ENCODE data around the gene KRT31.
"Not testable (repeated sequence)": the region's sequence is repeated elsewhere in the genome, so short reads cannot be mapped to it uniquely, and the experiment has no call there.

Gene KRT31

GRCh38 chr17:41396996-41397660, at the start of gene KRT31:
Gene KRT31, minus strand, starts transcription at chr17:41397608. Its CDS starts 69 bp downstream, at chr17:41397539.
- in situ Hi-C loops (cut with MboI; ENCODE audit: low sequenced_read_pairs), result no loop called here

DNA sequence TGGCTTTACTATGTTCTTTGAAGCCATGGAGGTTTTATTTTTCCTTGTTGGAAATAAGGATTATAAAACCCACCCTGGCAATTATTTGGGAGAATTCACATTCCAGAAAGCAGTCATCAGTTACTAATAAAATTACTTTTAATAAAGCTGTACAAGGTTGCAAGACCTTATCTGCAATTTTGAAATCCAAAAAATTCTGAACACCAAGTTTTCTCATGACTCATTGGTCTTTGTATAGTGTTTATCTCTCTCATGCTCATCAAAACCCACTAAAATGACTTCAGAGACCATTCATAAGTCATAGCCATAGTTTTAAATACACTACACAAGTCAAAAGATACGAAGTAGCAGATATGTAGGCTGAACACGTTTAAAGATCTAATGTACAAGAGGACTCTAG, 49.4 kb upstream of the KRT31 start:
- in situ Hi-C loops (cut with MboI; ENCODE audit: low sequenced_read_pairs), result no loop called here

GRCh38 chr17:41444640-41445039, 47.2 kb upstream of the KRT31 start:
- in situ Hi-C loops (cut with MboI; ENCODE audit: low sequenced_read_pairs), result no loop called here

GRCh38 chr17:41444186-41444585, 46.8 kb upstream of the KRT31 start:
- in situ Hi-C loops (cut with MboI; ENCODE audit: low sequenced_read_pairs), result no loop called here

GRCh38 chr17:41442739-41443138, 45.3 kb upstream of the KRT31 start:
- in situ Hi-C loops (cut with MboI; ENCODE audit: low sequenced_read_pairs), result no loop called here

- in situ Hi-C loops (cut with MboI; ENCODE audit: low sequenced_read_pairs), result no loop called here
Observed at GRCh38 chr17:41440531-41441033, 43.2 kb upstream of the KRT31 start, which contains the start of gene KRT38. Gene KRT38, minus strand, starts transcription at chr17:41440983. Its CDS starts 62 bp downstream, at chr17:41440921.

DNA sequence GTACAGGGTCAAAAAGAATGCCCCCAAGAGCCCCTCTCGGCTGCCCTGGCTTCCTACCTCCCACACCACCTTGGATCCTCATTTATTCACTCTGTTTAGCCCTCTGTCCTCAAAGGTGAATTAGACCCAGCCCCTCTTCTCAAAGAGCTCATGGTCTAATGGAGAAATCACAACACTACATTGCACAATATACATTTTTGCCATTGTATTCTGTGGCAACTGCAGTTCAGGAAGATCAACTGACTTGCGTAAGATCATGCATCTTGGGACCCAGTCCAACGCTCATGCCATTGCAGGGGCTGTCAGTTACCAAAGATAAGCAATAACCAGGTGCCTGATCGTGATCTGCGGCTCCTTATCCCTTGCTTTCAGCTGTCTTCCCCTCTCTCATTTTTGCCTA, 42.0 kb upstream of the KRT31 start:
- in situ Hi-C loops (cut with MboI; ENCODE audit: low sequenced_read_pairs), result no loop called here

DNA sequence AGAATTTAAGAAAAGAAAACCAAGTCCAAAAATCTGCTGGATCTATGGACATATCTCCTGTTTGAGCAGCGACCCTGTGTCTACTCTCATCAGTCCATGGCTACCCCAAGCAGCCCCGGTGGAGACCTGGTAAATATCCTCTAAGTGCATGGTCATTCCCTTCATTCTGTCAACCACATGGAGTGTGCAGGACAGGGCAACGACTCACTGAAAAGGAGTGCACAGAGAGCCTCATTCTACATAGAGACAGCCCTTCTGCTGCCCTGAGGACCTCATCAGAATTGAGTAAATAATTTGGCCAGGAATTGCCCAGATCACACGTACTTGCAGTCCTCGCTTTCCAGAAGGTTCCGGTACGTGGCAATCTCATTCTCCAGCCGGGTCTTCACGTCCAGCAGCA, 40.4 kb upstream of the KRT31 start:
- in situ Hi-C loops (cut with MboI; ENCODE audit: low sequenced_read_pairs), result no loop called here

DNA sequence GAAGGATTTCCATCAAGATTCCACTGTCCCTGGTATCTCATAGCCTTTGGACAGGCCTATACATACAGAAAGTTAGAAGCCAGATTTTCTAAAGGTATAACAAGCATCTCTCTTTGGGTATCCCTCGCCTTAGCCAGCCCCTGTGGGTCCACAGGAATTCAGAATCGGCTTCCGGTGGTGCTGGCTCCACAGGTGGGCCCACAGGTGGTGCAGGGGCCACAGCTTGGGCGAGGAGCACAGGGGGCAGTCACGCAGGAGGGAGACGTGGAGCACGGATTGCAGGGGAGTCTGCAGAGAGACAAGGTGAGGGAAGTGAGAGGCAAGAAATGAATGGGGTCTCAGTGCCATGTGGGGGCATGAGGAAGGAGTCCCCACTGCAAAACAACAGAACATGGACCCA, 39.8 kb upstream of the KRT31 start:
- in situ Hi-C loops (cut with MboI; ENCODE audit: low sequenced_read_pairs), result no loop called here

DNA sequence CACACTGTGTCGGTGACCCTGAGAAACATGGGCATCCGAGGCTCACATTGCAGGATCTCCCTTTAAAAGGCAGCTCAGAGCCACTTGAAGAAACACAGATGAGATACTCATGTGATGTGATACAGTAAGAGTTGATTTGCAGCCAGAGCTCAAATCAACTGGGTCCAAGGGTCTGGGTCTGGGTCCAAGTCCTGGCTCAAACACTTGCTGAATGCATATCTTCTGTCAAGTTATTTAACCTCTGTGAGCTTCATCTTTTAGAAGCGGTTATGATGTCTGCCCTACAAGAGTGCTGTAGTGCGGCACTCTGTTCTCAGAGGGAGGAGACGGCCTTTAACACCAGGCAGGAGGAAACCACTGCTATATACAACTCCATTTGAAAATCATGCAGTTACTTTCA, 37.0 kb upstream of the KRT31 start:
- in situ Hi-C loops (cut with MboI; ENCODE audit: low sequenced_read_pairs), result no loop called here

- in situ Hi-C loops (cut with MboI; ENCODE audit: low sequenced_read_pairs), result no loop called here
Observed at GRCh38 chr17:41434005-41434404, 36.6 kb upstream of the KRT31 start.

- in situ Hi-C loops (cut with MboI; ENCODE audit: low sequenced_read_pairs), result no loop called here
Observed at GRCh38 chr17:41433586-41433985, 36.2 kb upstream of the KRT31 start.

GRCh38 chr17:41430376-41430775, 33.0 kb upstream of the KRT31 start:
- in situ Hi-C loops (cut with MboI; ENCODE audit: low sequenced_read_pairs), result not testable (repeated sequence)

DNA sequence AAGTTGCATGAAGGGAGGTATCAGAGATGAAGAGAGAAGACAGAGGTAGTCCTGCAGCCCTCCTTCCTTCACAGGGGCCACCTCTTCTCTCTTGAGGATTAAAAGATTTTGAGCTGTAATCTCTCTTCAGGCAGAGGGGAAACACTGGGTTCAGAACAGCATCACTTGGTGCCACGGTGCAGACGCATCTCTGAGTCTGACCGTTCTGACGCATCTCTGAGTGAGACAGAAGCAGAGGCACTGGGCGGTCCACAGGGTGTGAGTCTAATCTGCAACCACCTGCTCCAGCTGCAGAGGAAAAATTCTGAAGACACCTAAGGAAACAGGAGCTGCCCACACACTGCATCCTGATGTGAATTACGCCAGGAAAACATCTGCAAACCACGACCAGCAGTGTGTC, 32.3 kb upstream of the KRT31 start:
- in situ Hi-C loops (cut with MboI; ENCODE audit: low sequenced_read_pairs), result no loop called here

DNA sequence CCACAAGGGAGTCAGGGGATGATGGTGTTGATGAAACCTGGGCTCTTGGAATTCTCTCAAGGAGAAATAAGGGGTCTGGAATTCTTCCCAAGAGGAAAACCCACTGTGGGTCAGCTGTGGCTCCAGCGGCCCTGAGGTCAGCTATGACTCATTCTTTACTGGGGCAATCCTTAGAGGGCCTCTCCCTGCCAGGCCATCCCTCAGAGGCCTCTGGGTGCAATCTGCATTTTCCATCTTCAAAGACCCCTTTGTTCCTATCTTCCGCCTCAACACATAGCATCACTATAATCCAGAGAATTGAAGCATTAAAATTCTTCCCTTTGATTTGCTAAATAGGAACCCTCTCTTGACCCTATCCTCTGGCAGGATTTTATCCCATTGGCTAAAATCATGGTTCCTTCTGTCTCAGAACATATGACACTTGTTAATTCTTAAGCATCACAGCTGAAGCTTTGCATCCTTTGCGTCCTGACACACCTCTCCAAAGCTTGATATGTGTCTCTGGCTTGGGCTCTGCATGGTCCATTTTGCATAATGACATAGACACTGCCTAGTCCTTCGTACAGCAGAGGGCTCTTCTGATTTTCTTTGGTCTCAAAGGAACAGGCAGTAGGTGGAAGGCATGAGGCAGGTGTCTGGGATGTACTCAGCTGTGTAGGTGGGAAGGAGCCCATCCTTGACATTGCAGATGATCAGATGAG, 31.3 kb upstream of the KRT31 start:
- in situ Hi-C loops (cut with MboI; ENCODE audit: low sequenced_read_pairs), result no loop called here

DNA sequence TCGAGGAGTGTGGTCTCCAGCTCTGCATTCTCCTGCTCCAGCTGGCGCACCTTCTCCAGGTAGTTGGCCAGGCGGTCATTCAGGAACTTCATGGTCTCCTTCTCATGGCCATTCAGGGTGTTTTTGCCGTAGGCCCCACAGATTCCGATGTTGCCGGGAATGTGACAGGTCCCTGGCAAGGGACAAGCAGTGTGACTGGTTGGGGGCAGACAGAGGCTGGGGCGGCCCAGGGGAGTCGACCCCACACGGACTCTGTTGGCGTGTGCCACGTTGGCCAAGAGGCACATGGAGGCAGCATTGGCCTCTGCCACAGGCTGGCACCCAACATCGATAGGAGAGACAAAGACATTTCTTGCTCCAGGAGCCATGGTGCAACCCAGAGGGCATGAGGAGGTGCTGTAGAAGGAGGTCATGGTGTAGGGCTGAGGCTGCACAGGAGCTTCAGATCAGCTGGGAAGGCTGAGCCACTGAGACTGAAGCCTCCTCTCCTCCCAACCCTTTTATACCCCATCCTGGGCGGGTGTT, 26.8 kb upstream of the KRT31 start, which contains the start of gene KRT37:
TSS of gene KRT37 (minus strand) at position 475 of the 525 bp plus-strand sequence. CDS start at position 413, 62 bp downstream.
- in situ Hi-C loops (cut with MboI; ENCODE audit: low sequenced_read_pairs), result no loop called here

- in situ Hi-C loops (cut with MboI; ENCODE audit: low sequenced_read_pairs), result not testable (repeated sequence)
Observed at GRCh38 chr17:41422586-41422985, 25.2 kb upstream of the KRT31 start.

DNA sequence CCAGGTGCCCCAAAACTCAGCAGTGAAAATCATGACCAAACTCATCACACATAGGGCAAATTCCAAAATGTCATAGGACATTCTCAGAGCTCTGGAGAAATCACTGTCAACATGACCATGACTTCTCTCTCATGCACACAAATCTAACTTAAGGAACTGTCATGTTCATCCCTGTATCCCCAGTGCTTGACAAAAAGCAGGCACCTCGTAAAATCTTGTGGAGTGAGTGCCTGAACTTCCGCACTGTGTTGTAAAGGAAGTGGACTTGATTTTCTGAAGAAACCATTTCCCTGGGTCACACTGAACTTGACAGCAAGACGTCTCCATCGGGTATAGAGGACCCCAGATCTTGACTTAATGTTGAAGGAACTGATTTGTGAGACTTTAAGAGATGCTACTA, 24.2 kb upstream of the KRT31 start:
- in situ Hi-C loops (cut with MboI; ENCODE audit: low sequenced_read_pairs), result no loop called here

DNA sequence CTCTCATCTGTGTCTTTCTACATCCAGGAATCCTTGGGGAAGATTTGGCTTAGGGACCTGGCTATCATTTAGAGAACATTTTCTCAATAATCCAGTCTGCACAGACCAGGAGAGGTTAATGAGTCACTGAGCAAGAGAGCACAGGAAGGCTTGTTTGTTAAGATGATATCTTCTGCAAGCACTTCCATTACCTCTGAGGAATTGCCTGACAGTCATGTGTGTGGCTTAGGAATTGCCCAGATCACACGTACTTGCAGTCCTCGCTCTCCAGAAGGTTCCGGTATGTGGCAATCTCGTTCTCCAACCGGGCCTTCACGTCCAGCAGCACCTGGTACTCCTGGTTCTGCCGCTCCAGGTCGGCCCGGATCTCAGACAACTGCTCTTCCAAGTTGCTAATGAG, 23.7 kb upstream of the KRT31 start:
- in situ Hi-C loops (cut with MboI; ENCODE audit: low sequenced_read_pairs), result no loop called here

DNA sequence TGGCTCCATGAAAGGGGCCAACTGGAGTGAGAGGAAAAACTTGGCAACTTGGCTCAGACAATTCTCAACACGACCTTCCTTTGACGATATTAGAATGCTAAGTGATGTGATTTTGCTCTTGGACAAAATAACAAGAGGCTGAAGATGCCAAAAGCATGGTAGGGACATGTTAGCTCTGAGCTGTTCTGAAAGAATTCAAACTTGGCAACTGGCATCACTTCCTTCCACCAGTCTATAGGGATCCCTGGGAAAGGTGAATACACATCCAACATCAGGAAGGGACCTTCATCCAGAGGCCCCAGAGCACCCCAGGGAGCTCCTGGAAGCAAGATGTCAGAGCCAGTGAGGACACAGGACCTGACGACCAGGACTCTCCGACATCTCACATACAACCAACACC, 22.7 kb upstream of the KRT31 start:
- in situ Hi-C loops (cut with MboI; ENCODE audit: low sequenced_read_pairs), result no loop called here

GRCh38 chr17:41419716-41420115, 22.3 kb upstream of the KRT31 start:
- in situ Hi-C loops (cut with MboI; ENCODE audit: low sequenced_read_pairs), result no loop called here
